WERI-Rb-1 (cell line): ENCODE data around the gene LHFPL6.

Experiments used
- DNase-seq: peaks from one replicate; pipeline ENCODE4 v3.0.0-alpha.2; 2020
- H3K27ac ChIP-seq: fragments of 250-450 bp; sonication (Bioruptor Pico); 2 replicates; pipeline ENCODE4 v1.5.1; 2020; ENCODE audit warnings: mild to moderate bottlenecking, moderate library complexity
- H3K27me3 ChIP-seq: fragments of 250-450 bp; sonication (Bioruptor Pico); 2 replicates; pipeline ENCODE4 v1.5.1; 2021; ENCODE audit warnings: mild to moderate bottlenecking, low read depth, moderate library complexity; ENCODE audit not compliant: insufficient read depth, severe bottlenecking
- H3K36me3 ChIP-seq: fragments of 250-450 bp; sonication (Bioruptor Pico); 2 replicates; pipeline ENCODE4 v1.5.1; 2020; ENCODE audit warnings: mild to moderate bottlenecking, moderate library complexity
- H3K4me3 ChIP-seq: 2 replicates; pipeline ENCODE4 v1.5.1; 2011; ENCODE audit warnings: low read depth, mild to moderate bottlenecking, control low read depth, low read length
- H3K9me3 ChIP-seq: fragments of 250-450 bp; sonication (Bioruptor Pico); 2 replicates; pipeline ENCODE4 v1.5.1; 2021; ENCODE audit warnings: mild to moderate bottlenecking, moderate library complexity; ENCODE audit not compliant: severe bottlenecking
- TF ChIP-seq, protein P1 (sequence below): IDR thresholded peaks from 2 replicates; pipeline ENCODE4 v1.5.1; 2011; ENCODE audit warnings: low read depth, mild to moderate bottlenecking, control low read depth, inconsistent platforms, low read length

The LHFPL6 gene

DNA sequence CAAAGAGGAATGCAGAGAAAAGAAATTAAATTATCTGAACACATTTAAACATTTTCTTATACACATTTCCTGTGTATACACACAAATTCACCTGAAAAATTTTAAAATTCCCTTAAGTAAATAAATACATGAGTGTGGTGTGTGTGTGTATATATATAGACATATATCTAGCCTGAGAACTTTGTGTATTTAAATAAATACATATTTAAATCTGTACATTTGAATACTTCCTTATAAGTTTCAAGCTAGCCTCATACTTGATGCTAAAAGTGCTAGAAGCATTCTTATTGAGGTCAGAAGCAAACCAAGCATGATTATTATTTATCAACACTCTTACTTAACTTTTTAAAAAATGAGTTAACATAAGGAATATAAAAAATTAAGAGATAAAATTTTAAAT, 304.0 kb downstream of the LHFPL6 start:
- no peak overlapping the region for H3K27ac ChIP-seq
- H3K9me3 ChIP-seq = no peaks in the 10 kb centered on the region
- no peak overlapping the region for H3K4me3 ChIP-seq
- TF ChIP-seq, protein P1, sequence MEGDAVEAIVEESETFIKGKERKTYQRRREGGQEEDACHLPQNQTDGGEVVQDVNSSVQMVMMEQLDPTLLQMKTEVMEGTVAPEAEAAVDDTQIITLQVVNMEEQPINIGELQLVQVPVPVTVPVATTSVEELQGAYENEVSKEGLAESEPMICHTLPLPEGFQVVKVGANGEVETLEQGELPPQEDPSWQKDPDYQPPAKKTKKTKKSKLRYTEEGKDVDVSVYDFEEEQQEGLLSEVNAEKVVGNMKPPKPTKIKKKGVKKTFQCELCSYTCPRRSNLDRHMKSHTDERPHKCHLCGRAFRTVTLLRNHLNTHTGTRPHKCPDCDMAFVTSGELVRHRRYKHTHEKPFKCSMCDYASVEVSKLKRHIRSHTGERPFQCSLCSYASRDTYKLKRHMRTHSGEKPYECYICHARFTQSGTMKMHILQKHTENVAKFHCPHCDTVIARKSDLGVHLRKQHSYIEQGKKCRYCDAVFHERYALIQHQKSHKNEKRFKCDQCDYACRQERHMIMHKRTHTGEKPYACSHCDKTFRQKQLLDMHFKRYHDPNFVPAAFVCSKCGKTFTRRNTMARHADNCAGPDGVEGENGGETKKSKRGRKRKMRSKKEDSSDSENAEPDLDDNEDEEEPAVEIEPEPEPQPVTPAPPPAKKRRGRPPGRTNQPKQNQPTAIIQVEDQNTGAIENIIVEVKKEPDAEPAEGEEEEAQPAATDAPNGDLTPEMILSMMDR = no peak
- no peaks in the 10 kb centered on the region for H3K36me3 ChIP-seq
- no peak for DNase-seq
- no peaks in the 10 kb centered on the region for H3K27me3 ChIP-seq

DNA sequence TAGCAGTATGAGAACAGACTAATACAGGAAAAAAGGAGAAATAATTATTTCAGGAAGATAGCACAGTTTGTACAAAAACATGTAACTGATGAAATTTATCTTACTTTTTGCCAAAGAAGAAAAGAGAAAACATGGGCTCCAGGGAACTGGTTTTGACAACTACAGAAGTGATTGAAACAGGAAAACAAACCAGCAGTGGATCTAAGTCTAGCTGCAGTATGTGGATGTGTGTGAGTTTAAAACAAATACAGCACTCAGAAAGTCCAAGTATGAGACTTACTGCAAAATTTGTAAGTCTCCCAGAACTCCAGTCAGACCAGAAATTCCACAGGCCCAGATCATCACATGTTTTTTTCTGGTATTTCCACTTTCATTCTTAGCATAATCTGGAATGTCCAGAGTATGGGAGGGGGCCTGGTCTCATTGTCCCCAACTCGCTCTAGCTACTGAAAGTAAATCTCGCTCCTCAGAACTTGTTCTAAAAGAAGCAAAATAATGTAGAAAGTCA, 305.3 kb downstream of the LHFPL6 start:
- TF ChIP-seq, protein P1 = no peak
- Histone ChIP-seq H3K36me3 (no peaks in the 10 kb centered on the region), H3K27me3 (no peaks in the 10 kb centered on the region), H3K9me3 (no peaks in the 10 kb centered on the region), H3K27ac (no peak overlapping the region), H3K4me3 (no peak overlapping the region)
- no peak for DNase-seq

DNA sequence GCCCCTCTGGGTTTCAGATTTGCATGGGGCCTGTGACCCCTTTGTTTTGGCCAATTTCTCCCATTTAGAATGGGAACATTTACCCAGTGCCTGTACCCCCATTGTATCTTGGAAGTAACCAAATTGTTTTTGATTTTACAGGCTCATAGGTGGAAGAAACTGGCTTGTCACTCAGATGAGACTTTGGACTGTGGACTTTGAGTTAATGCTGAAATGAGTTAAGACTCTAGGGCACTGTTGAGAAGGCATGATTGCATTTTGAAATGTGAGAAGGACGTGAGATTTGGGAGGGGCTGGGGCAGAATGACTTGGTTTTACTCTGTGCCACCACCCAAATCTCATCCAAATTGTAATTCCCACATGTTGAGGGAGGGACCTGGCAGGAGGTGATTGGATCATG, 306.0 kb downstream of the LHFPL6 start:
- TF ChIP-seq, protein P1 = no peak
- no peaks in the 10 kb centered on the region for H3K36me3 ChIP-seq
- H3K4me3 ChIP-seq = no peak overlapping the region
- H3K27ac ChIP-seq = no peak overlapping the region
- no peak for DNase-seq
- H3K9me3 ChIP-seq = no peaks in the 10 kb centered on the region
- no peaks in the 10 kb centered on the region for H3K27me3 ChIP-seq

DNA sequence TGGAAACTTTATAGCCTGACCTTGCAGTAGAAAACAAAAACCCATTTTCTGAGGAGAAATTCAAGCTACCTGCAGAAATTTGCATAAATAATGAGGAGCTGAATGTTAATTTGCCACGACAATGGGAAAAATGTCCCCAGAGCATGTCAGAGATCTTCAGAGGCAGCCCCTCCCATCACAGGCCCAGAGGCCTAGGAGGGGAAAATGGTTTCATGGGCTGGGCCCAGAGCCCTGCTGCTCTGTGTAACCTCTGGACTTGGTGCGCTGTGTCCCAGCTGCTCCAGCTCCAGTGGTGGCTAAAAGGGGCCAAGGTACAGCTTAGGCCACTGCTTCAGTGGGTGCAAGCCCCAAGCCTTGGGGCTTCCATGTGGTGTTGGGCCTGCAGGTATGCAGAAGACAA, 306.8 kb downstream of the LHFPL6 start:
- TF ChIP-seq, protein P1 = no peak
- H3K4me3 ChIP-seq = no peak overlapping the region
- H3K36me3 ChIP-seq = no peaks in the 10 kb centered on the region
- H3K27me3 ChIP-seq = no peaks in the 10 kb centered on the region
- DNase-seq = no peak
- no peaks in the 10 kb centered on the region for H3K9me3 ChIP-seq
- no peak overlapping the region for H3K27ac ChIP-seq
